SK-N-SH treated with all-trans-retinoic acid at 6 μM for 48 hours (cell line): Measurements from ENCODE around the gene TBCE.

Source experiments
- BACH2 ChIP-seq: fragments of 250-450 bp; sonication (Bioruptor Pico); IDR thresholded peaks from 2 replicates; pipeline ENCODE4 v1.9.0; 2021; ENCODE audit warnings: mild to moderate bottlenecking, borderline replicate concordance
- CSRNP3 ChIP-seq: fragments of 250-450 bp; sonication (Bioruptor Pico); IDR thresholded peaks from 2 replicates; pipeline ENCODE4 v1.5.1; 2021; ENCODE audit warnings: mild to moderate bottlenecking, moderate library complexity
- PPARA ChIP-seq: fragments of 250-450 bp; sonication (Bioruptor Pico); IDR thresholded peaks from 2 replicates; pipeline ENCODE4 v1.5.0; 2020; ENCODE audit warnings: mild to moderate bottlenecking, borderline replicate concordance
- TOX ChIP-seq: fragments of 250-450 bp; sonication (Bioruptor Pico); IDR thresholded peaks from 2 replicates; pipeline ENCODE4 v1.8.0; 2021; ENCODE audit warnings: mild to moderate bottlenecking, moderate library complexity, borderline replicate concordance
- ZC3H10 ChIP-seq: fragments of 250-450 bp; sonication (Bioruptor Pico); IDR thresholded peaks from 2 replicates; pipeline ENCODE4 v1.5.1; 2021; ENCODE audit warnings: mild to moderate bottlenecking, moderate library complexity
- ZFP30 ChIP-seq: fragments of 450-650 bp; formaldehyde crosslinking; IDR thresholded peaks from 2 replicates; pipeline ENCODE4 v1.5.0; 2022; ENCODE audit warnings: mild to moderate bottlenecking, moderate library complexity
- ZNF8 ChIP-seq: fragments of 450-650 bp; formaldehyde crosslinking; IDR thresholded peaks from 2 replicates; pipeline ENCODE4 v1.5.0; 2020; ENCODE audit warnings: mild to moderate bottlenecking, moderate library complexity
- TF ChIP-seq, protein P1 (sequence below): fragments of 250-450 bp; sonication (Bioruptor Pico); IDR thresholded peaks from 2 replicates; pipeline ENCODE4 v1.8.0; 2020; ENCODE audit warnings: mild to moderate bottlenecking, moderate library complexity, borderline replicate concordance

DNA sequence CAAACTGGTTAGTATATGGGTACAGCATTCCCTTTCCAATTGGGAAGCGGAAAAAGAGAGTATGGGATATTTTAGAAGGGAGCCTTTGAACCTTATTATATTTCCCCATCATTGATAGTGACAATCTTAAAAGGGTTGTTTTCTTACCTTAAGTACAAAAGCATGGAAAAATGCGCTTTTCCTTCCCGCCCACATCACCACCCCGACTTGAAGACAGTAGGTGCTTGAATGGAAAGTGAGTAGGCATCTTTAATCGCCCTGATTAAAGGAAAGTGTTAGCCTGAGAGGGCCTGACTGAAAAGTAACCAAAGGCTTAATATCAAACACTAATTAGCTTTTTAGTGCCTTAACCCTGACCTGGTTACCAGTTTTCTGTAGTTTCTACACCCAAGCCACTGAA is 23.5 kb upstream of the TBCE start:
- no peak for TF ChIP-seq BACH2 (CRISPR knock-in tag)
- TF ChIP-seq ZNF8, result no peak
- no peak for TF ChIP-seq ZFP30 (CRISPR knock-in tag)
- TF ChIP-seq TOX (CRISPR knock-in tag), result no peak
- TF ChIP-seq, protein P1, sequence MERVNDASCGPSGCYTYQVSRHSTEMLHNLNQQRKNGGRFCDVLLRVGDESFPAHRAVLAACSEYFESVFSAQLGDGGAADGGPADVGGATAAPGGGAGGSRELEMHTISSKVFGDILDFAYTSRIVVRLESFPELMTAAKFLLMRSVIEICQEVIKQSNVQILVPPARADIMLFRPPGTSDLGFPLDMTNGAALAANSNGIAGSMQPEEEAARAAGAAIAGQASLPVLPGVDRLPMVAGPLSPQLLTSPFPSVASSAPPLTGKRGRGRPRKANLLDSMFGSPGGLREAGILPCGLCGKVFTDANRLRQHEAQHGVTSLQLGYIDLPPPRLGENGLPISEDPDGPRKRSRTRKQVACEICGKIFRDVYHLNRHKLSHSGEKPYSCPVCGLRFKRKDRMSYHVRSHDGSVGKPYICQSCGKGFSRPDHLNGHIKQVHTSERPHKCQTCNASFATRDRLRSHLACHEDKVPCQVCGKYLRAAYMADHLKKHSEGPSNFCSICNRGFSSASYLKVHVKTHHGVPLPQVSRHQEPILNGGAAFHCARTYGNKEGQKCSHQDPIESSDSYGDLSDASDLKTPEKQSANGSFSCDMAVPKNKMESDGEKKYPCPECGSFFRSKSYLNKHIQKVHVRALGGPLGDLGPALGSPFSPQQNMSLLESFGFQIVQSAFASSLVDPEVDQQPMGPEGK, result no peak
- no peak for TF ChIP-seq CSRNP3 (CRISPR knock-in tag)
- no peak for TF ChIP-seq PPARA (CRISPR knock-in tag)
- TF ChIP-seq ZC3H10 (CRISPR knock-in tag), result no peak
